WTC11 (cell line): ENCODE measurements around the gene SPATC1L.

Experiments used
- ATF1 ChIP-seq: sonication (generic); formaldehyde crosslinking; IDR thresholded peaks from 2 replicates; pipeline ENCODE4 v1.8.1; 2023; ENCODE audit warnings: mild to moderate bottlenecking, moderate library complexity, missing genetic modification reagents
- ELF4 ChIP-seq: sonication (generic); formaldehyde crosslinking; IDR thresholded peaks from 2 replicates; pipeline ENCODE4 v1.8.1; 2022; ENCODE audit warnings: low read depth, mild to moderate bottlenecking, moderate library complexity, missing genetic modification reagents
- NR3C1 ChIP-seq: sonication (generic); formaldehyde crosslinking; conservative IDR thresholded peaks from 2 replicates; pipeline ENCODE4 v1.8.1; 2023; ENCODE audit warnings: low read depth, mild to moderate bottlenecking, missing genetic modification reagents
- SP1 ChIP-seq: sonication (generic); formaldehyde crosslinking; conservative IDR thresholded peaks from 2 replicates; pipeline ENCODE4 v1.8.1; 2022; ENCODE audit warnings: missing genetic modification reagents
- ZBTB43 ChIP-seq: sonication (generic); formaldehyde crosslinking; IDR thresholded peaks from 2 replicates; pipeline ENCODE4 v1.8.1; 2023; ENCODE audit warnings: mild to moderate bottlenecking, missing genetic modification reagents
- TF ChIP-seq, protein P1 (sequence below): fragments of 200-600 bp; IDR thresholded peaks from 2 replicates; pipeline ENCODE4 v1.8.0; 2022; ENCODE audit warnings: antibody characterized with exemption
- TF ChIP-seq, protein P2 (sequence below): sonication (generic); formaldehyde crosslinking; IDR thresholded peaks from 2 replicates; pipeline ENCODE4 v1.8.1; 2022; ENCODE audit warnings: mild to moderate bottlenecking, moderate library complexity, missing genetic modification reagents
- TF ChIP-seq, protein P3 (sequence below): sonication (generic); formaldehyde crosslinking; IDR thresholded peaks from 2 replicates; pipeline ENCODE4 v1.8.0; 2022; ENCODE audit warnings: mild to moderate bottlenecking, missing genetic modification reagents

DNA sequence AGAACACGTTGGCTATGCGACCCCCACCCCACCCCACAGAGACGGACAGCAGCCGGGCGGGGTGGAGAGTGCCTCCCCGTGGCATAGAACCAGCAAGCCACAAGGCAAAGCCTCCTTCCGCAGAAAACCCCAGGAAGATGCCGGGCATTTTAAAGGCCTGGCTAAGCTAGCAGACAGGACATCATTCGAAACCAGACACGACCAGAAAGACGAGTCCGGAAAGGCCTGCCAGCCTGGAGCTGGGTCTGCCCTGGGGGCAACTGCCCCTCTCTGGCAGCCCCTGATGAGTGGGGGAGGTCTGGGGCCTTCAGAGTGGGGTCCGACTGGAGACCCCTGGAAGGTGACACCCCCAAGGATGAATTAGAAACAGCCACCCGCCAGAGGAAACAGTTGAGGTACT is 37.4 kb downstream of the SPATC1L start:
- no peak for TF ChIP-seq ZBTB43 (CRISPR knock-in tag)
- TF ChIP-seq, protein P1, sequence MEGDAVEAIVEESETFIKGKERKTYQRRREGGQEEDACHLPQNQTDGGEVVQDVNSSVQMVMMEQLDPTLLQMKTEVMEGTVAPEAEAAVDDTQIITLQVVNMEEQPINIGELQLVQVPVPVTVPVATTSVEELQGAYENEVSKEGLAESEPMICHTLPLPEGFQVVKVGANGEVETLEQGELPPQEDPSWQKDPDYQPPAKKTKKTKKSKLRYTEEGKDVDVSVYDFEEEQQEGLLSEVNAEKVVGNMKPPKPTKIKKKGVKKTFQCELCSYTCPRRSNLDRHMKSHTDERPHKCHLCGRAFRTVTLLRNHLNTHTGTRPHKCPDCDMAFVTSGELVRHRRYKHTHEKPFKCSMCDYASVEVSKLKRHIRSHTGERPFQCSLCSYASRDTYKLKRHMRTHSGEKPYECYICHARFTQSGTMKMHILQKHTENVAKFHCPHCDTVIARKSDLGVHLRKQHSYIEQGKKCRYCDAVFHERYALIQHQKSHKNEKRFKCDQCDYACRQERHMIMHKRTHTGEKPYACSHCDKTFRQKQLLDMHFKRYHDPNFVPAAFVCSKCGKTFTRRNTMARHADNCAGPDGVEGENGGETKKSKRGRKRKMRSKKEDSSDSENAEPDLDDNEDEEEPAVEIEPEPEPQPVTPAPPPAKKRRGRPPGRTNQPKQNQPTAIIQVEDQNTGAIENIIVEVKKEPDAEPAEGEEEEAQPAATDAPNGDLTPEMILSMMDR, result no peak
- no peak for TF ChIP-seq ELF4 (CRISPR knock-in tag)
- TF ChIP-seq SP1 (CRISPR knock-in tag), result no peak
- TF ChIP-seq ATF1, result no peak
- TF ChIP-seq, protein P2, sequence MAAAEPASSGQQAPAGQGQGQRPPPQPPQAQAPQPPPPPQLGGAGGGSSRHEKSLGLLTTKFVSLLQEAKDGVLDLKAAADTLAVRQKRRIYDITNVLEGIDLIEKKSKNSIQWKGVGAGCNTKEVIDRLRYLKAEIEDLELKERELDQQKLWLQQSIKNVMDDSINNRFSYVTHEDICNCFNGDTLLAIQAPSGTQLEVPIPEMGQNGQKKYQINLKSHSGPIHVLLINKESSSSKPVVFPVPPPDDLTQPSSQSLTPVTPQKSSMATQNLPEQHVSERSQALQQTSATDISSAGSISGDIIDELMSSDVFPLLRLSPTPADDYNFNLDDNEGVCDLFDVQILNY (CRISPR knock-in tag), result no peak
- TF ChIP-seq NR3C1 (CRISPR knock-in tag), result no peak
- TF ChIP-seq, protein P3, sequence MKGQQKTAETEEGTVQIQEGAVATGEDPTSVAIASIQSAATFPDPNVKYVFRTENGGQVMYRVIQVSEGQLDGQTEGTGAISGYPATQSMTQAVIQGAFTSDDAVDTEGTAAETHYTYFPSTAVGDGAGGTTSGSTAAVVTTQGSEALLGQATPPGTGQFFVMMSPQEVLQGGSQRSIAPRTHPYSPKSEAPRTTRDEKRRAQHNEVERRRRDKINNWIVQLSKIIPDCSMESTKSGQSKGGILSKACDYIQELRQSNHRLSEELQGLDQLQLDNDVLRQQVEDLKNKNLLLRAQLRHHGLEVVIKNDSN (CRISPR knock-in tag), result no peak
